NB4 (cell line): ENCODE data around the gene RELCH.

ENCODE experiments used
- MAX ChIP-seq: IDR thresholded peaks from 2 replicates; pipeline ENCODE4 v1.6.1; 2011; ENCODE audit warnings: low read depth, low read length
- MYC ChIP-seq: IDR thresholded peaks from 2 replicates; pipeline ENCODE4 v1.6.1; 2011; ENCODE audit warnings: low read depth, low read length
- POLR2A ChIP-seq: IDR thresholded peaks from 2 replicates; pipeline ENCODE4 v1.6.1; 2011; ENCODE audit warnings: mild to moderate bottlenecking; ENCODE audit not compliant: insufficient read length; ENCODE audit errors: extremely low read depth
- TF ChIP-seq, protein P1 (sequence below): IDR thresholded peaks from one replicate; pipeline ENCODE4 v1.5.1; 2012; ENCODE audit warnings: low read depth, low read length

DNA sequence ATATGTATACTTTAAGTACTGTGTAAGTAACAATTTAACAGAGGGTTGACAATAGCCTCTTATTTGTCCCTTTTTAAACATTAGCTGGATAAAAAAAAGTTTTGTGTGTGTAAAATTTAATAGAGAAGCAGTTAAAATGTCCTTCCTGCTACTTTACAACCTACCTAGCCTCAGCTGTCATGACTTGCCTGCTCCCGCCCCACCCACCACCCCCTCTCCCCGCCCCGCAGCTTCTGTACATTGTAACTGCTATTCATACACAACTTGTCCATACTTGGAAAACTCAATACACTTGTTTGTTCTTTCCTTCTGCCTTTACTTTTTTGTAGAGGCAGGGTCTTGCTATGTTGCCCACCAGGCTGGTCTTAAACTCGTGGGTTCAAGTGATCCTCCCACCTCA, 19.5 kb downstream of the RELCH start:
- TF ChIP-seq, protein P1, sequence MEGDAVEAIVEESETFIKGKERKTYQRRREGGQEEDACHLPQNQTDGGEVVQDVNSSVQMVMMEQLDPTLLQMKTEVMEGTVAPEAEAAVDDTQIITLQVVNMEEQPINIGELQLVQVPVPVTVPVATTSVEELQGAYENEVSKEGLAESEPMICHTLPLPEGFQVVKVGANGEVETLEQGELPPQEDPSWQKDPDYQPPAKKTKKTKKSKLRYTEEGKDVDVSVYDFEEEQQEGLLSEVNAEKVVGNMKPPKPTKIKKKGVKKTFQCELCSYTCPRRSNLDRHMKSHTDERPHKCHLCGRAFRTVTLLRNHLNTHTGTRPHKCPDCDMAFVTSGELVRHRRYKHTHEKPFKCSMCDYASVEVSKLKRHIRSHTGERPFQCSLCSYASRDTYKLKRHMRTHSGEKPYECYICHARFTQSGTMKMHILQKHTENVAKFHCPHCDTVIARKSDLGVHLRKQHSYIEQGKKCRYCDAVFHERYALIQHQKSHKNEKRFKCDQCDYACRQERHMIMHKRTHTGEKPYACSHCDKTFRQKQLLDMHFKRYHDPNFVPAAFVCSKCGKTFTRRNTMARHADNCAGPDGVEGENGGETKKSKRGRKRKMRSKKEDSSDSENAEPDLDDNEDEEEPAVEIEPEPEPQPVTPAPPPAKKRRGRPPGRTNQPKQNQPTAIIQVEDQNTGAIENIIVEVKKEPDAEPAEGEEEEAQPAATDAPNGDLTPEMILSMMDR = no peak
- TF ChIP-seq POLR2A (no peak), MYC (no peak), MAX (no peak)
